Neural crest cell (in vitro differentiated cells): ENCODE results near the gene TSHR. TPM values are rescaled to one million over a fixed set of nuclear protein-coding genes. Genes with fewer than 3 reads are reported as not detected.

ENCODE experiments used
- DNase-seq: peaks from one replicate; pipeline ENCODE4 v3.0.0; 2021; ENCODE audit warnings: low read depth, mixed read lengths, low spot score
- H3K27ac Mint-ChIP-seq: one replicate; pipeline ENCODE4 v1.8.0; 2021; ENCODE audit warnings: mild to moderate bottlenecking, mixed read lengths; ENCODE audit not compliant: unreplicated experiment
- H3K27me3 Mint-ChIP-seq: 2 replicates; pipeline ENCODE4 v1.8.0; 2021; ENCODE audit warnings: low read depth, mild to moderate bottlenecking, mixed read lengths
- H3K36me3 Mint-ChIP-seq: 2 replicates; pipeline ENCODE4 v1.8.0; 2021; ENCODE audit warnings: low read depth, mild to moderate bottlenecking, mixed read lengths
- H3K4me1 Mint-ChIP-seq: 2 replicates; pipeline ENCODE4 v1.8.0; 2021; ENCODE audit warnings: mixed read lengths
- H3K4me3 Mint-ChIP-seq: one replicate; pipeline ENCODE4 v1.8.0; 2021; ENCODE audit warnings: mild to moderate bottlenecking, mixed read lengths
- H3K9me3 Mint-ChIP-seq: 2 replicates; pipeline ENCODE4 v1.8.0; 2021; ENCODE audit warnings: mixed read lengths
- CTCF ChIP-seq: fragments of 200-600 bp; sonication (generic); conservative IDR thresholded peaks from 2 replicates; pipeline ENCODE4 v1.5.0; 2021; ENCODE audit warnings: antibody characterized with exemption, mild to moderate bottlenecking
- total RNA-seq: library from RNA; stranded (reverse); gene quantifications from 2 replicates; pipeline ENCODE4 v1.2.1, GENCODE V29; 2021

TSHR gene
- total RNA-seq, 1 donor from 2014 or later: not detected

- no peaks in the 10 kb centered on the region for H3K36me3 Mint-ChIP-seq
- peak overlapping the region; percentile 87 for H3K4me3 Mint-ChIP-seq
- peak overlapping the region; percentile 98 for H3K27ac Mint-ChIP-seq
- peak; percentile 74 for DNase-seq
- H3K4me1 Mint-ChIP-seq: peaks cover 22% of the 10 kb centered on the region
- TF ChIP-seq CTCF: peak; percentile 93
- H3K27me3 Mint-ChIP-seq: no peaks in the 10 kb centered on the region
- H3K9me3 Mint-ChIP-seq: peaks cover 2% of the 10 kb centered on the region
Measured at GRCh38 chr14:81170104-81170828, 214.8 kb downstream of the TSHR start.

DNA sequence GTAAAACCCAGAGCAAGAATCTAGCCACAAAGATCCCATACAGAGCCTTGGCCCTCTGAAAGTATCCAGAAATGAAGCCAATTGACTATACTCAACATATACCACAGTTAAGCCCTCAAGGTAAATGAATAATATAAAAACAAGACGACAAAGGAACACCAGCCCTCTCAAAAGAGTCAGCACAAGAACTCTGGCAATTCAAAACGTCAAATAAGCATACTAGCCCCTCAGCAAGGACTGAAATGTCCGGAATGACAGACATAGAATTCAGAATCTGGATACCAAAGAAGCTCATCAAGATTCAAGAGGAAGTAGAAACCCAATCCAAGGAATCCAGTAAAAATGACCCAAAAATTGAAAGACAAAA lies 215.4 kb downstream of the TSHR start:
- Mint-ChIP-seq H3K36me3 (no peaks in the 10 kb centered on the region), H3K27me3 (no peaks in the 10 kb centered on the region), H3K27ac (no peak overlapping the region), H3K9me3 (peaks cover 2% of the 10 kb centered on the region), H3K4me1 (peaks cover 21% of the 10 kb centered on the region), H3K4me3 (peak overlapping the region; percentile 87)
- DNase-seq: no peak
- TF ChIP-seq CTCF: no peak

- TF ChIP-seq CTCF: no peak
- peaks cover 17% of the 10 kb centered on the region for H3K4me1 Mint-ChIP-seq
- no peak overlapping the region for H3K4me3 Mint-ChIP-seq
- no peaks in the 10 kb centered on the region for H3K36me3 Mint-ChIP-seq
- peaks cover 2% of the 10 kb centered on the region for H3K9me3 Mint-ChIP-seq
- no peak for DNase-seq
- H3K27ac Mint-ChIP-seq: no peak overlapping the region
- H3K27me3 Mint-ChIP-seq: no peaks in the 10 kb centered on the region
Measured at GRCh38 chr14:81172353-81172752, 216.9 kb downstream of the TSHR start.

GRCh38 chr14:81172881-81173280 lies 217.5 kb downstream of the TSHR start:
- Mint-ChIP-seq H3K4me3 (no peak overlapping the region), H3K27ac (no peak overlapping the region), H3K27me3 (no peaks in the 10 kb centered on the region), H3K4me1 (peaks cover 17% of the 10 kb centered on the region), H3K9me3 (peaks cover 2% of the 10 kb centered on the region), H3K36me3 (no peaks in the 10 kb centered on the region)
- no peak for TF ChIP-seq CTCF
- no peak for DNase-seq

GRCh38 chr14:81176241-81176640 lies 220.8 kb downstream of the TSHR start:
- no peaks in the 10 kb centered on the region for H3K27me3 Mint-ChIP-seq
- H3K27ac Mint-ChIP-seq: no peak overlapping the region
- no peak overlapping the region for H3K4me3 Mint-ChIP-seq
- no peak for TF ChIP-seq CTCF
- H3K36me3 Mint-ChIP-seq: no peaks in the 10 kb centered on the region
- peaks cover 2% of the 10 kb centered on the region for H3K9me3 Mint-ChIP-seq
- DNase-seq: no peak
- peaks cover 3% of the 10 kb centered on the region for H3K4me1 Mint-ChIP-seq
